PC-3 (cell line): ENCODE data around the gene NKD2.

ENCODE experiments used
- EZH2 ChIP-seq: fragments of 300-600 bp; sonication (generic); IDR thresholded peaks from one replicate; pipeline ENCODE4 v1.6.1; 2017; ENCODE audit warnings: antibody characterized with exemption, mild to moderate bottlenecking, low read length; ENCODE audit not compliant: unreplicated experiment
- TF ChIP-seq, protein P1 (sequence below): fragments of 300-600 bp; sonication (generic); conservative IDR thresholded peaks from 2 replicates; pipeline ENCODE4 v1.5.1; 2017; ENCODE audit warnings: antibody characterized with exemption, low read depth, mild to moderate bottlenecking, low read length

GRCh38 chr5:1062761-1063568, 54.4 kb downstream of the NKD2 start:
- TF ChIP-seq, protein P1, sequence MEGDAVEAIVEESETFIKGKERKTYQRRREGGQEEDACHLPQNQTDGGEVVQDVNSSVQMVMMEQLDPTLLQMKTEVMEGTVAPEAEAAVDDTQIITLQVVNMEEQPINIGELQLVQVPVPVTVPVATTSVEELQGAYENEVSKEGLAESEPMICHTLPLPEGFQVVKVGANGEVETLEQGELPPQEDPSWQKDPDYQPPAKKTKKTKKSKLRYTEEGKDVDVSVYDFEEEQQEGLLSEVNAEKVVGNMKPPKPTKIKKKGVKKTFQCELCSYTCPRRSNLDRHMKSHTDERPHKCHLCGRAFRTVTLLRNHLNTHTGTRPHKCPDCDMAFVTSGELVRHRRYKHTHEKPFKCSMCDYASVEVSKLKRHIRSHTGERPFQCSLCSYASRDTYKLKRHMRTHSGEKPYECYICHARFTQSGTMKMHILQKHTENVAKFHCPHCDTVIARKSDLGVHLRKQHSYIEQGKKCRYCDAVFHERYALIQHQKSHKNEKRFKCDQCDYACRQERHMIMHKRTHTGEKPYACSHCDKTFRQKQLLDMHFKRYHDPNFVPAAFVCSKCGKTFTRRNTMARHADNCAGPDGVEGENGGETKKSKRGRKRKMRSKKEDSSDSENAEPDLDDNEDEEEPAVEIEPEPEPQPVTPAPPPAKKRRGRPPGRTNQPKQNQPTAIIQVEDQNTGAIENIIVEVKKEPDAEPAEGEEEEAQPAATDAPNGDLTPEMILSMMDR, result no peak
- no peak for TF ChIP-seq EZH2
